Measurements from ENCODE around the gene MAN1C1.
"Not testable (repeated sequence)": the region's sequence is repeated elsewhere in the genome, so short reads cannot be mapped to it uniquely, and the experiment has no call there.

Gene MAN1C1

GRCh38 chr1:25682059-25682601 lies 65.5 kb downstream of the MAN1C1 start:
- no peak for DNase-seq

GRCh38 chr1:25683177-25683576 lies 66.6 kb downstream of the MAN1C1 start:
- no peak for DNase-seq

- DNase-seq, result peak; percentile 71
These were observed 67.1 kb downstream of the MAN1C1 start for GRCh38 chr1:25683731-25684130.

- DNase-seq, result no peak
These were observed 67.8 kb downstream of the MAN1C1 start for GRCh38 chr1:25684216-25684965.

GRCh38 chr1:25685211-25685750 lies 68.7 kb downstream of the MAN1C1 start:
- DNase-seq, result no peak

GRCh38 chr1:25685938-25686665 lies 69.5 kb downstream of the MAN1C1 start:
- DNase-seq, result no peak

- DNase-seq, result no peak
These were observed 70.8 kb downstream of the MAN1C1 start for GRCh38 chr1:25687221-25688017.

GRCh38 chr1:25688390-25689119 lies 72.0 kb downstream of the MAN1C1 start:
- DNase-seq, result peak; percentile 82

- no peak for DNase-seq
These were observed 73.2 kb downstream of the MAN1C1 start for GRCh38 chr1:25689686-25690381.

- DNase-seq, result no peak
These were observed 73.9 kb downstream of the MAN1C1 start for GRCh38 chr1:25690396-25690956.

- no peak for DNase-seq
These were observed 74.6 kb downstream of the MAN1C1 start for GRCh38 chr1:25691211-25691610.

- no peak for DNase-seq
These were observed 76.0 kb downstream of the MAN1C1 start for GRCh38 chr1:25692560-25692959.

- DNase-seq, result peak; percentile 90
These were observed 77.8 kb downstream of the MAN1C1 start for GRCh38 chr1:25694167-25695007.

- peak; percentile 98 for DNase-seq
These were observed 78.6 kb downstream of the MAN1C1 start for GRCh38 chr1:25695090-25695770.

- DNase-seq, result peak; percentile 94
These were observed 79.2 kb downstream of the MAN1C1 start for GRCh38 chr1:25695771-25696311.

GRCh38 chr1:25696643-25697042 lies 80.1 kb downstream of the MAN1C1 start:
- not testable (repeated sequence) for DNase-seq

GRCh38 chr1:25697435-25698217 lies 81.0 kb downstream of the MAN1C1 start:
- DNase-seq, result no peak

- no peak for DNase-seq
These were observed 81.7 kb downstream of the MAN1C1 start for GRCh38 chr1:25698252-25698651.

Measured in fibroblast of skin of abdomen (primary cell).